Osteocyte (in vitro differentiated cells): ENCODE results near the gene HOXA1. TPM values are rescaled to one million over a fixed set of nuclear protein-coding genes. Genes with fewer than 3 reads are reported as not detected.

Experiments
- DNase-seq: peaks from one replicate; pipeline ENCODE4 v3.0.0; 2021; ENCODE audit warnings: mixed read lengths; ENCODE audit not compliant: unreplicated experiment; ENCODE audit errors: extremely low spot score
- H3K27ac Mint-ChIP-seq: one replicate; pipeline ENCODE4 v1.8.0; 2021; ENCODE audit warnings: mild to moderate bottlenecking, mixed read lengths; ENCODE audit not compliant: unreplicated experiment
- H3K27me3 Mint-ChIP-seq: one replicate; pipeline ENCODE4 v1.8.0; 2021; ENCODE audit warnings: mixed read lengths; ENCODE audit not compliant: unreplicated experiment
- H3K36me3 Mint-ChIP-seq: one replicate; pipeline ENCODE4 v1.8.0; 2021; ENCODE audit warnings: mixed read lengths; ENCODE audit not compliant: unreplicated experiment
- H3K4me1 Mint-ChIP-seq: one replicate; pipeline ENCODE4 v1.8.0; 2021; ENCODE audit warnings: mixed read lengths; ENCODE audit not compliant: unreplicated experiment
- H3K4me3 Mint-ChIP-seq: one replicate; pipeline ENCODE4 v1.8.0; 2021; ENCODE audit warnings: mild to moderate bottlenecking, moderate library complexity, mixed read lengths; ENCODE audit not compliant: unreplicated experiment
- H3K9me3 Mint-ChIP-seq: one replicate; pipeline ENCODE4 v1.8.0; 2021; ENCODE audit warnings: mixed read lengths; ENCODE audit not compliant: unreplicated experiment
- total RNA-seq: library from RNA; stranded (reverse); gene quantifications from 2 replicates; pipeline ENCODE4 v1.2.1, GENCODE V29; 2021
- TF ChIP-seq, protein P1 (sequence below): fragments of 200-600 bp; sonication (generic); IDR thresholded peaks from 2 replicates; pipeline ENCODE4 v1.5.0; 2021; ENCODE audit warnings: antibody characterized with exemption, mild to moderate bottlenecking, moderate library complexity

The HOXA1 gene
- total RNA-seq, 1 donor from 2014 or later, result not detected

DNA sequence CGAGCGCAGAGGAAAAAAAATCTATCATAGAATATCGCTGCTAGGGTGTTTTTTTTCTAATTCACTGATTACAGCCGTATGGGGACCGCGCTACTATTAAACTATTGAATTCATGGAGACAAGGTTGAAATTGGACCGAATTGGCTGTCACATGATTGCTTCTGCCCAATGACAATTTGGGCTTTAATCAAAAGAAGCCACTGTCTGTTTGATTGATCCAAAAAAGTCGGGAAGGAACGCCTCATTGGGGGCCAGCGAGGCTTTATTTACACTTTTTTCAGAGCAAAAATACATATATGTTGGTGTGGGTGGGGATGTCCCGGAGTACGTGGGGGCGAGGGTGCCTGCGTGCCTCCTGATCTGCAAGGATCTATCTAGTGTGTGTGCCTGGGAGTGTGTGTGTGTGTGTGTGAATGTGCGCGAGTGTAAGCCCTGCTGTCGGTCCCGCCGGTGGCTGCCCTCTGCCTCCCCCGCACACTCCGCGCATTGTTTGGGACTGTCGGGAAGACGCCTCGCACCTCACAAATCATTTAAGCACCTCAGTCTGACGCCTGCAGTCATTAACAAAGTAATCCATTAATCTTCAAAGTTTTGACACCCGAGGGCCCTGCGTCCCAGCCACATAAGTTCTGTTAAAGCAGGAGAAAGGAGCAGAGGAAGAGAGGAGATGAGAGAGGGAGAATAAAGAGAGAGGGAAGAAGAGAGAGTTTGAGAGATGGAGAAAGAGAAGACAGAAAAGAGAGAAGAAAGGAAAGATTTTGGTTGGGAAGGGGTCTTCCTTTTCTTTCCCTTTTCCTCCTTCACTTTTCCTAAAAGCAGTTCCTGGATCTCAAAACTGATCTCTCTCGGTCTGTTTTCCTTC, 7.0 kb upstream of the HOXA1 start, which contains the start of gene HOXA2:
TSS of gene HOXA2 (minus strand) at position 103 of the 862 bp plus-strand sequence. CDS start 183 bp downstream, outside the sequence.
- Mint-ChIP-seq H3K27me3 (peaks cover 97% of the 10 kb centered on the region), H3K27ac (no peak within 1 kb of the TSS), H3K4me3 (no peak within 1 kb of the TSS), H3K4me1 (peaks cover 16% of the 10 kb centered on the region), H3K9me3 (no peaks in the 10 kb centered on the region), H3K36me3 (peaks cover 3% of the 10 kb centered on the region)
- peak; percentile 72 for DNase-seq
- TF ChIP-seq, protein P1, sequence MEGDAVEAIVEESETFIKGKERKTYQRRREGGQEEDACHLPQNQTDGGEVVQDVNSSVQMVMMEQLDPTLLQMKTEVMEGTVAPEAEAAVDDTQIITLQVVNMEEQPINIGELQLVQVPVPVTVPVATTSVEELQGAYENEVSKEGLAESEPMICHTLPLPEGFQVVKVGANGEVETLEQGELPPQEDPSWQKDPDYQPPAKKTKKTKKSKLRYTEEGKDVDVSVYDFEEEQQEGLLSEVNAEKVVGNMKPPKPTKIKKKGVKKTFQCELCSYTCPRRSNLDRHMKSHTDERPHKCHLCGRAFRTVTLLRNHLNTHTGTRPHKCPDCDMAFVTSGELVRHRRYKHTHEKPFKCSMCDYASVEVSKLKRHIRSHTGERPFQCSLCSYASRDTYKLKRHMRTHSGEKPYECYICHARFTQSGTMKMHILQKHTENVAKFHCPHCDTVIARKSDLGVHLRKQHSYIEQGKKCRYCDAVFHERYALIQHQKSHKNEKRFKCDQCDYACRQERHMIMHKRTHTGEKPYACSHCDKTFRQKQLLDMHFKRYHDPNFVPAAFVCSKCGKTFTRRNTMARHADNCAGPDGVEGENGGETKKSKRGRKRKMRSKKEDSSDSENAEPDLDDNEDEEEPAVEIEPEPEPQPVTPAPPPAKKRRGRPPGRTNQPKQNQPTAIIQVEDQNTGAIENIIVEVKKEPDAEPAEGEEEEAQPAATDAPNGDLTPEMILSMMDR, result no peak

DNA sequence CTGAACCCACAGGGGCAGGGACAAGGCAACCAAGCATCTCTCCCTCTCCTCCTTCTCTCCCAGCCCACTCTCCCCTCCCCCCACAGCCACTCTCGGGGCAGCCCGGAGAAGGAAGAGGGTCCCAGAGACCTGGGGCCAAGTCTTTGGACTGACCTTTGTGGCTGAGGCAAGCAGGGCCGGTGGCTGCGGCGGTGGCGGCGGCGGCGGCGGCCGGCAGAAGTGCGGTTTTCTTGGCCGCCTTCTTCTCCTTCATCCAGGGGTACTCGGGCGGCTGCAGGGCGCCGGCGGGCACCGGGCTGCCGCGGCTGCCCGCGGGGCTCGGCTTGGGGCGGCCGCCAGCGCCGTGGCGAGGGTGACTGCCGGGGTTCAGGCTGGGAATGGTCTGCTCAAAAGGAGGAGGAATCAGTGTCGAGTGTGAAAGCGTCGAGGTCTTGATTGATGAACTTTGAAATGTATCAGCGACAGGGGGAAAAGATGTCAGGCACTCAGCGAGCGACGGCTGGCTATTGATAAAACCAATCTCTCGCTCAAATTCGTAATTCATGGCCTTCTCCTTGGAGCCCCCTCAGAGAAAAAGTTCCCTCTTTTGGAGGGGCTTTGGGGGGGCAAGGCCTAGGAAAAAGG, 6.3 kb upstream of the HOXA1 start:
- peaks cover 3% of the 10 kb centered on the region for H3K36me3 Mint-ChIP-seq
- H3K4me3 Mint-ChIP-seq, result no peak overlapping the region
- no peaks in the 10 kb centered on the region for H3K9me3 Mint-ChIP-seq
- H3K4me1 Mint-ChIP-seq, result peaks cover 18% of the 10 kb centered on the region
- no peak overlapping the region for H3K27ac Mint-ChIP-seq
- DNase-seq, result peak; percentile 46
- TF ChIP-seq, protein P1, result no peak
- peaks cover 98% of the 10 kb centered on the region for H3K27me3 Mint-ChIP-seq

DNA sequence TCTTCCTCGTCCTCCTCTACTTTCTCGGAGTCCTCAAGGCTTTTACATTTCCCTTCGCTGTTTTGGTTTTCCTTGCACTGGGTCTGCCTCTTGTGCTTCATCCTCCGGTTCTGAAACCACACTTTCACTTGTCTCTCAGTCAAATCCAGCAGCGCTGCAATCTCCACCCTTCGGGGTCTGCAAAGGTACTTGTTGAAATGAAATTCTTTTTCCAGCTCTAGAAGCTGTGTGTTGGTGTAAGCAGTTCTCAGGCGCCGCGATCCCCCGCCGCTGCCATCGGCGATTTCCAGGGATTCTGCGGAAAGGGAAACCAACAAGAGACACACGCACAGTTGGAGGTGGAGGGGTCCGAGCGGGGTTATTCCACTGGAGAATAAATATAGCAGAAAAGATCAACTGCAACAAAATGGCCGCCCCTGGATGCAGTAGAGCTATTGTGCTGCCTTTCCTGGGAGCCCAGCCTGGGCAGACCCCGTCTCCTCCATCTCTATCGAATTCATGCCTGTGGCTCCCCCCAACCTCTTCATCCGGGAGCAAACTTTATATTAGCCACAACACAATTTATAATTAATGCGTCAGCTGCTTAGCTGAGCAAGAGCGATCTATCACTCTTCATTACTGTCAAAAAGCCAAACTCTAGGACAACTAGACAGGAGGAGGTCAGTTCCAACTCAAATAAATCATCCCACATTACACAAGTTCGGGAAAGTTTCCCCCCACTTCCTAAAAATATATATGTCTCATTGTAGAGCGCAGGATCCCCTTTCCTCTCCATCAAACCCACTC, 5.6 kb upstream of the HOXA1 start:
- no peak for DNase-seq
- Mint-ChIP-seq H3K27ac (no peak overlapping the region), H3K4me1 (peaks cover 19% of the 10 kb centered on the region), H3K4me3 (peak overlapping the region; percentile 53), H3K27me3 (peaks cover 97% of the 10 kb centered on the region), H3K36me3 (peaks cover 3% of the 10 kb centered on the region), H3K9me3 (no peaks in the 10 kb centered on the region)
- TF ChIP-seq, protein P1, result no peak

DNA sequence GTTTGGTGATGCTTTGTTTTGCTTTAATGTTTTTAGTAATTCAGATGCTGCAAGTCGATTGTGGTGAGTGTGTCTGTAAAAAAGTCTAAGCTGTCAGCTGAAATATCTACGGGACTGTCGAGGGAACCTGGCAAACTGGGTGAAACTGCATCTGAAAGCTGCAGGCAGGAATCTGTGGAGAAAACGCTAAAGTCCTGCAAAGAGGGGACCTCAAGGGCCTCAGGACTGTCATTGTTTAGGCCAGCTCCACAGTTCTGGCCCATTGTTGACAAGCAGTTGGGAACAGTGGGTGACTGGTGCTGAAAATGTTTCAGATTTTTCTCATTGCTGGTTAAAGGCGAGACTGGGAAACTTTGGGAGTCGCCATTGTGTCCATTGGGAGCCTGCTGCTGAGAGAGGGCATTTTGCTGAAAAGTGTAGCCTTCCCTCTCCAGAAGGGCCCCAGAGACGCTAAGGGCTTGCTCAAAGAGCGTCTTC, 4.9 kb upstream of the HOXA1 start:
- H3K27me3 Mint-ChIP-seq, result peaks cover 94% of the 10 kb centered on the region
- peaks cover 20% of the 10 kb centered on the region for H3K4me1 Mint-ChIP-seq
- H3K27ac Mint-ChIP-seq, result no peak overlapping the region
- H3K36me3 Mint-ChIP-seq, result peaks cover 3% of the 10 kb centered on the region
- DNase-seq, result no peak
- no peaks in the 10 kb centered on the region for H3K9me3 Mint-ChIP-seq
- no peak overlapping the region for H3K4me3 Mint-ChIP-seq
- TF ChIP-seq, protein P1, result no peak
